GM18861 (cell line): Measurements from ENCODE around the gene OR5P2.
"Not testable (repeated sequence)": the region's sequence is repeated elsewhere in the genome, so short reads cannot be mapped to it uniquely, and the experiment has no call there.

Experiments
- ATAC-seq: cut with Tn5 transposase; IDR thresholded peaks from one replicate; pipeline ENCODE4 v1.9.1; 2021; ENCODE audit not compliant: unreplicated experiment

The OR5P2 gene, protein sequence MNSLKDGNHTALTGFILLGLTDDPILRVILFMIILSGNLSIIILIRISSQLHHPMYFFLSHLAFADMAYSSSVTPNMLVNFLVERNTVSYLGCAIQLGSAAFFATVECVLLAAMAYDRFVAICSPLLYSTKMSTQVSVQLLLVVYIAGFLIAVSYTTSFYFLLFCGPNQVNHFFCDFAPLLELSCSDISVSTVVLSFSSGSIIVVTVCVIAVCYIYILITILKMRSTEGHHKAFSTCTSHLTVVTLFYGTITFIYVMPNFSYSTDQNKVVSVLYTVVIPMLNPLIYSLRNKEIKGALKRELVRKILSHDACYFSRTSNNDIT

DNA sequence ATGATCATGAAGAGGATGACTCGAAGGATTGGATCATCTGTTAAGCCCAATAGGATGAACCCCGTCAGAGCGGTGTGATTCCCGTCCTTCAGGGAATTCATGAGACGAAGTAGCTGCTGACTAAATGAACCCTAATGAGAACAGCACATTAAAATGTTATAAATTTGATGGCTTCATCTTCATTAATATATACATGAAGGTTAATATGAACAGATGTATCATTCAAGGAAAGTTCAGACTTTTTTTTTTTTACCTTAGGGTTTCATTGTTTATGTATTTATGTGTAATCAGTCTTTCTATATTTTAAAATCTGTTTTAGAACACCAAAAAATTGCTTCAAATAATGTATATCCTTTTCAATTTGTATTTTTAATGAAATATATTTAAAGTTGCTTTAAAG, at the start of gene OR5P2:
OR5P2 (minus strand) TSS at position 101 of the 400 bp plus-strand sequence; CDS start at position 101, 0 bp downstream.
- ATAC-seq = no peak

DNA sequence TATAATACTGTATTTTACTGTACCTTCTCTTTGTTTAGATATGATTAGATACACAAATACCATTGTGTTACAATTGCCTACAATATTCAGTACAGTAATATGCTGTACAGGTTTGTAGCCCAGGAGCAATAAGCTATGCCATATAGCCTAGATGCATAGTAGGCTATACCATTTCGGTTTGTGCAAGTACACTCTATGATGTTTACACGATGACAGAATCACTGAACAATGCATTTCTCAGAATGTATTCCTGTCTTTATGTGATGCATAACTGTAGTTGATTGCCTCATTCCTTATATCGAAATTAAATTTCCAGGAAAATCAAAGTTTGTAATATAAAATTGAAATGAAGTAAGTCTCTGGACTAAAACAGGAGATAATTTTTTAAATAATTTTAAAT, 49.3 kb upstream of the OR5P2 start:
- no peak for ATAC-seq

DNA sequence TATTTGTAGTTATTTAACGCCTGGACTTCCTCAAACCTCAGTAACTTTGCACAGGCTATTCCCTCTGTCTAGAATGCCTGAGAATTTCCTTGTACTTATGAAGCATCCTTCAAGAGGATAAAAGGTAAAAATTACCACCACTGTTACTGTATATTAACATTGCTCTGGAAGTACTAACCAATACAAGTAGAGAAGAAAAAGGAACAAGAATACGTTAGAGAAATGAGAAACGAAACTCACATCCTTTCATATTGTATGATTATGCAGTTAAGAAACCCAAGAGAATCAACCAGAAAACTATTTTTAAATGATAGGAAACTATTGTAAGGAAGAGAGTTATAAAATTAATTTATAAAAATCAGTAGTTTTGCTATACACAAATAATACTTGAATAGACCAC, 48.2 kb upstream of the OR5P2 start:
- ATAC-seq = no peak

DNA sequence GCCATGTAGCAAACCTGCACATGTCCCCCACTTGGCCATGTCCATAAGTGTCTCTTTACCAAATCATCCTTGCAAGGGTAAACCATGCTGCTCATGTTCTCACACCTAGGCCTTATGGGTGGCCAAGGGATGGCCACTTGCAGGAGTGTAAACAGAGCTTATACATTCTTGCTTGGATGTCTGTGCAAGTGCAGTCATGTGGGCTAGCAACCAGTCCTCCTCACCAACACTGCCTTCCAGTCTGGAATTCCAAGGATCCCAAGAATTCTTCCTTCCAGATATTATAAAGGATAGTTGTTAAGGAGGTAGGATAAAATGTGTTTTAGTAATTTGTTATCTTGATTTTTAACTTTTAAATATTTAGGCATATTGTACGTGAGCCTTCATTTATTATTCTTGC, 47.8 kb upstream of the OR5P2 start:
- ATAC-seq = no peak

DNA sequence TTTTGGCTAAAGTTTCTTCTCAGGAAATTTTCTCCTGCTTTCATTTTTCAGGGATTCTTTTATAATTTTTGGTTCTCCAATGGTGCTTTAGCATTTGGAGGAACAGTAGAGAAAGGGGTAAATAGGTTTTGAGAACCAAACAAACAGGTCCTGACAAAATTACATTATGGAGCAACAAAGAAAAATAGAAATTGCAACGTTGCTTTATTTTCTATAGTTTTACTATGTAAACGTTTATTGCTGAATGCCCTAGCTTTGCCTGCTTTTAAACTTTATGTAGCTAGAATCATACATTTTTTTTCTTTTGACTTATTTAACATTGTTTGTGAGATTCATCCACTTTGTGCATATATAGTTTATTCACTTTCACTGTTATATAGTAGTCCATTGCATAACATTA, 43.8 kb upstream of the OR5P2 start:
- no peak for ATAC-seq

DNA sequence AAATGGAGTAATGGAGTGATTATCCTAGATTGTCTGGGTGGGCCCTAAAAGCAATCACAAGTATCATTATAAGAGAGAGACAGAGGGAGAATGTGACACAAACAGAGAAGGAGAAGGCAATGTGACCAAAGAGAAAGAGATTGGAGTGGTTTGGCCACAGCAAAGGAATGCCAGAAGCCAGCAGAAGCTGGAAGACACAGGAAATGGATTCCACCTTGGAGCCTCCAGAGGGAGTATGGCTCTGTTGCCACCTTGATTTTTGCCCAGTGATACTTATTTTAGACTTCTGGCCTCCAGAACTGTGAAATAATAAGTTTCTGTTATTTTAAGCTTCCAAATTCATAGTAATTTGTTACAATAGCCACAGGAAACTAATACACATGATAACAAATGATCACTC, 36.8 kb upstream of the OR5P2 start:
- ATAC-seq = no peak

DNA sequence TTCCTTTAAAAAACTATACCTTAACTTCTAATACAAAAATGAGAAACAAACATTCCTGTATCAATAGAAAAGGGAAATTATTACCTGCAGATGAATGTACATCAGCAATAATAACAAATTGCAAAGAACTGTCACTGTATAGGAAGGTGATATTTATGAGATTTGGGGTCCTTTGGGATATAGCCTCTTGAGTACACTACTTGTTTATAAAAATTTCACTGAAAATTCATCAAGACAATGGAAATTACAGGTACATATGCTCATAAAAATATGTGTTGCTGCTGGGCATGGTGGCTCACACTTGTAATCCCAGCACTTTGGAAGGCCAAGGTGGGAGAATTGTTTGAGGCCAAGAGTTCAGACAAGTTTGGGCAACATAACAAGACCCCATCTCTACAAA, 34.0 kb upstream of the OR5P2 start, which contains the start of gene OR5P3:
OR5P3 (minus strand) TSS at position 101 of the 400 bp plus-strand sequence.
- no peak for ATAC-seq

DNA sequence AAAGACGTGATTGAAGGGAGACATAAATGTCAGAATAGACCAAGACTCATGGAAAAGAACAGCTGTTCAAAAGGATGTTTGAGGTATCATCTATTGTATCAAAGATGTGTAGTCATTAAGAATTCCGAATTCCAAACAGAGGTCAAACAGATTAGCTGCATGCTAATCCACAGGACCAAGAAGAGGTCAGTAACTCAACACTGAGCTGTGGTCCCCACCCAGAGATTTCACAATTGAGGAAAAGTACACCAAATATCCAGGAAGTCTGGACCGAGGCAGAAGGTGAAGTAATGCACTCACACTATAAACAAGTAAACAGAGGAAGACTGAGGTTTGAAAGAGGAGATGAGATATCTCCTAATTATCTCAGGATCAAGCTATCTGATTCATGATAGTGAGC, 29.6 kb upstream of the OR5P2 start:
- no peak for ATAC-seq

DNA sequence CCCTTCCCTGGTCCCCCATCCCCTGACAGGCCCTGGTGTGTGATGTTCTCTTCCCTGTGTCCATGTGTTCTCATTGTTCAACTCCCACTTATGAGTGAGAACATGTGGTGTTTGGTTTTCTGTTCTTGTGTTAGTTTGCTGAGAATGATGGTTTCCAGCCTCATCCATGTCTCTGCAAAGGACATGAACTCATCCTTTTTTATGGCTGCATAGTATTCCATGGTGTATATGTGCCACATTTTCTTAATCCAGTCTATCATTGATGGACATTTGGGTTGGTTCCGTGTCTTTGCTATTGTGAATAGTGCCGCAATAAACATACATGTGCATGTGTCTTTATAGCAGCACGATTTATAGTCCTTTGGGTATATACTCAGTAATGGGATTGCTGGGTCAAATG, 23.7 kb upstream of the OR5P2 start:
- not testable (repeated sequence) for ATAC-seq

DNA sequence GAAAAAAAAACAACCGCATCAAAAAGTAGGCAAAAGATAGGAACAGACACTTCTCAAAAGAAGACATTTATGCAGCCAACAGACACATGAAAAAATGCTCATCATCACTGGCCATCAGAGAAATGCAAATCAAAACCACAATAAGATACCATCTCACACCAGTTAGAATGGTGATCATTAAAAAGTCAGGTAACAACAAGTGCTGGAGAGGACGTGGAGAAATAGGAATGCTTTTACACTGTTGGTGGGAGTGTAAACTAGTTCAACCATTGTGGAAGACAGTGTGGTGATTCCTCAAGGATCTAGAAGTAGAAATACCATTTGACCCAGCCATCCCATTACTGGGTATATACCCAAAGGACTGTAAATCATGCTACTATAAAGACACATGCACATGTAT, 18.2 kb upstream of the OR5P2 start:
- ATAC-seq = not testable (repeated sequence)

DNA sequence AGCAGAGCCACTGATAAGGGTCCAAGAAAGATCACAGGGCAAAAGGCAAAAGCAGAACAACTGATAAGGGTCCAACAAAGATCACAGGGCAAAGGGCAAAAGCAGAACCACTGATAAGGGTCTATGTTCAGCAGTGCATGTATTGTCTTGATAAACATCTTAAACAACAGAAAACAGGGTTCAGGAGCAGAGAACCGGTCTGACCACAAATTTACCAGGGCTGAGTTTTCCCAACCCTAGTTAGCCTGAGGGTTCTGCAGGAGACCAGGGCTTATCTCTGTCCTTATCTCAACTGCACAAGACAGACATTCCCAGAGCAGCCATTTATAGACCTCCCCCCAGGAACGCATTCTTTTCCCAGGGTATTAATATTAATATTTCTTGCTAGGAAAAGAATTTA, 13.6 kb upstream of the OR5P2 start:
- not testable (repeated sequence) for ATAC-seq

DNA sequence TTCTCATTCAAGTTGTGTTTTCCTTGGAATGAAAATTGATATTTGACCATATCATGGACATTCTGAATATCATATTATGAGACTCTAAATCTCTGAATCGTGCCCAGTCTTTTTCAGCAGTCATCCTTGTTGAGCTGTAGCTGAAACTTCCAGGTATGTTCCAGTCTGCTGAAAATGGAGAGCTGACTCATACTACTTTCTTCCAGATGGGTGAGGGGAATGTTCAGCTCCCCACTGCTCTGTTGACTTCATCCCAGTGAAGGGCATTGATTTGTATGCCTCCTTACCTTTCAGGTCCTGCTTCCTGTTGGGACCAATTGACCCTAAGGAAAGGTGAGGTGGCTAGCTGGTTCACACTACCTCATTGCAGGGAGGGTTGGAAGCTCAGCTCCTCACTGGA, 3.5 kb downstream of the OR5P2 start:
- ATAC-seq = no peak

DNA sequence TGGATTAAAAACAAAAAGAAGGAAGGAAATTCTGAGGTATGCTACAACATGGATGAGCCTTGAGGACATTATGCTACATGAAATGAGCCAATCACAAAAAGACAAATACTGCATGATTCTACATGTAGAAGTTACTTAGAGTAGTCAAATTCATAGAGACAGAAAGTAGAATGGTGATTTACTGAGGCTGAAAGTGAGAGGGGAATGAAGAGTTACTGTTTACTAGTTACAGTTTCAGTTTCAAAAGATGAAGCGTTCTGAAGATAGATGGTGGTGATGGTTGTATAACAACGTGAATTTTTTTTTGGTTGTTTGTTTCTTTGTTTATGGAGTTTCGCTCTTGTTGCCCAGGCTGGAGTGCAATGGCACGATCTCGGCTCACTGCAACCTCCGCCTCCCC, 9.5 kb downstream of the OR5P2 start:
- ATAC-seq = peak; percentile 100

DNA sequence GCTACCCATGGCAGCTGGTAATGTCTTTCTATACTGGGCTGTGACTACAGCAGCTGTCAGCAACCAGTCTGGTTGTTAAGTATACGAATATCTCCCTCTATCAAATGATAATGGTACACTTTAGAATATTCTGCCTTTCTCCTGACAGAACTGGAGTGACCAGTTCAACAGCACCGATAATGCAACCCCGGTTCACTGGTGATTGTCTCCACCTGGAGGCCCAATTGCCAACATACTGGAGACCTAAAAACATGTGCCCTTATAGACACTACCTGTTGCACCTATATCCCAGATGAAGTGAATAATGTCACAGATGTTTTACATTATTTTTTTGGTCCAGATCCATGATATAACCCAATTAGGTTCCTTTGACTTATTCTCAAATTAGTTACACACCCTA, 21.1 kb downstream of the OR5P2 start:
- ATAC-seq = no peak

DNA sequence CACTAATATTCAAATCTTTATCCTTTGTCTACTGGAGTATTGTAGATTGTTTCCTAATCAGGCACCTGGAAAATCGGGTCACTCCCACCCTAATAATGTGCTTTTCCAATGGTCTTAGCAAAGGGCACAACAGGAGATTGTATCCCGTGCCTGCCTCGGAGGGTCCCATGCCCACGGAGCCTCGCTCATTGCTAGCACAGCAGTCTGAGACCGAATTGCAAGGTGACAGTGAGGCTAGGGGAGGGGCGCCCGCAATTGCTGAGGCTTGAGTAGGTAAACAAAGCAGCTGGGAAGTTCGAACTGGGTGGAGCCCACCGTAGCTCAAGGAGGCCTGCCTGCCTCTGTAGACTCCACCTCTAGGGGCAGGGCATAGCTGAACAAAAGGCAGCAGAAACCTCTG, 32.4 kb downstream of the OR5P2 start:
- not testable (repeated sequence) for ATAC-seq

DNA sequence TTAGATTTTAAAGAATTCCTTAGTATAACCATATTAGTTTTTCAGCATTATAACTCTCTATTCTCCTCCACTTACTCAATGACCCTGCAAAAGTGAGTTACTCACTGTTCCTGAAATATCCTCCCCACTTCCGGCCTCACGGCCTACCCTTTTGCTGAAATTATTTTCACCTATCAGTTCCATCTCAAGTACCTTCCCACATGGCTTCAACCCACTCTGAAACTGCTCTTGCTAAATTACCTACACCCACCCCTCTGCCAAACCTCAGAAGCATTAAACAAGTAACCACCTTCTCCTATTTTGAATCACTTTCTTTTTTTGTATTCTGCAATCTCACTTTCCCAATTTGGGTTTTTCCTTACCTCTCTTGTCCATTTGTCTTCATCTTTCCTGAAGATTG, 37.7 kb downstream of the OR5P2 start:
- ATAC-seq = no peak

DNA sequence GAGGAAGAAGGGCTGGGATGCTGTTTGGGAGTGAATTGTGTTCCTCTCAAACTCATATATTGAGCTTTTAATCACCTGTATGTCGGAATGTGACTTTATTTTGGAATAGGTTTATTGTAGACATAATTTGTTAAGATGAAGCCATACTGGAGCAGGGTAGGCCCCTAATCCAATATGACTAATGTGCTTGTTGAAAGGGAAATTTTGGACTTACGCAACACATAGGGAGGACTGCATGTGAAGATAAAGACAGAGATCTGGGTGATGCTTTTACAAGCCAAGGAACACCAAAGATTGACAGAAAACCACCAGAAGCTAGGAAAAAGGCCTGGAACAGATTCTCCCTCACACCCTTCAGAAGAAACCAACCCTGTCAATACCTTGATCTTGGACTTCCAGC, 47.3 kb downstream of the OR5P2 start:
- no peak for ATAC-seq
